HL-60 (cell line): ENCODE results near the gene DTD1.

Source experiments
- DNase-seq, 2 experiments: peaks; one replicate each; pipeline ENCODE4 v3.0.0-alpha.2; 2010 to 2020; ENCODE audit warnings: low read depth in 1 of 2, low spot score in 1 of 2
- H3K27ac ChIP-seq: fragments of 250-450 bp; sonication (Bioruptor Pico); replicated peaks from 2 replicates; pipeline ENCODE4 v1.5.1; 2020; ENCODE audit warnings: mild to moderate bottlenecking, moderate library complexity
- H3K27me3 ChIP-seq: fragments of 250-450 bp; sonication (Bioruptor Pico); 2 replicates; pipeline ENCODE4 v1.5.1; 2021; ENCODE audit warnings: mild to moderate bottlenecking, moderate library complexity; ENCODE audit not compliant: insufficient read depth, poor library complexity, severe bottlenecking
- H3K4me3 ChIP-seq: replicated peaks from 2 replicates; pipeline ENCODE4 v1.5.1; 2011; ENCODE audit warnings: mild to moderate bottlenecking, control low read depth, low read length; ENCODE audit not compliant: insufficient read depth
- GABPA ChIP-seq: IDR thresholded peaks from 2 replicates; pipeline ENCODE4 v1.6.1; 2012; ENCODE audit warnings: low read depth
- POLR2AphosphoS5 ChIP-seq: IDR thresholded peaks from 2 replicates; pipeline ENCODE4 v1.6.1; 2012; ENCODE audit warnings: low read depth
- REST ChIP-seq: IDR thresholded peaks from 2 replicates; pipeline ENCODE4 v1.6.1; 2012; ENCODE audit warnings: low read depth; ENCODE audit not compliant: insufficient replicate concordance
- SPI1 ChIP-seq: IDR thresholded peaks from 2 replicates; pipeline ENCODE4 v1.6.1; 2012; ENCODE audit warnings: low read depth, mild to moderate bottlenecking, borderline replicate concordance
- TF ChIP-seq, protein P1 (sequence below): IDR thresholded peaks from one replicate; pipeline ENCODE4 v1.5.1; 2011; ENCODE audit warnings: low read length, control low read depth, inconsistent platforms; ENCODE audit not compliant: insufficient read depth

The DTD1 gene

GRCh38 chr20:18634501-18634900, 46.6 kb downstream of the DTD1 start:
- H3K27me3 ChIP-seq, result no peaks in the 10 kb centered on the region
- H3K27ac ChIP-seq, result no peak overlapping the region
- H3K4me3 ChIP-seq, result no peak overlapping the region
- no peak for DNase-seq
- TF ChIP-seq SPI1 (no peak), GABPA (no peak), POLR2AphosphoS5 (no peak), REST (no peak)
- TF ChIP-seq, protein P1, sequence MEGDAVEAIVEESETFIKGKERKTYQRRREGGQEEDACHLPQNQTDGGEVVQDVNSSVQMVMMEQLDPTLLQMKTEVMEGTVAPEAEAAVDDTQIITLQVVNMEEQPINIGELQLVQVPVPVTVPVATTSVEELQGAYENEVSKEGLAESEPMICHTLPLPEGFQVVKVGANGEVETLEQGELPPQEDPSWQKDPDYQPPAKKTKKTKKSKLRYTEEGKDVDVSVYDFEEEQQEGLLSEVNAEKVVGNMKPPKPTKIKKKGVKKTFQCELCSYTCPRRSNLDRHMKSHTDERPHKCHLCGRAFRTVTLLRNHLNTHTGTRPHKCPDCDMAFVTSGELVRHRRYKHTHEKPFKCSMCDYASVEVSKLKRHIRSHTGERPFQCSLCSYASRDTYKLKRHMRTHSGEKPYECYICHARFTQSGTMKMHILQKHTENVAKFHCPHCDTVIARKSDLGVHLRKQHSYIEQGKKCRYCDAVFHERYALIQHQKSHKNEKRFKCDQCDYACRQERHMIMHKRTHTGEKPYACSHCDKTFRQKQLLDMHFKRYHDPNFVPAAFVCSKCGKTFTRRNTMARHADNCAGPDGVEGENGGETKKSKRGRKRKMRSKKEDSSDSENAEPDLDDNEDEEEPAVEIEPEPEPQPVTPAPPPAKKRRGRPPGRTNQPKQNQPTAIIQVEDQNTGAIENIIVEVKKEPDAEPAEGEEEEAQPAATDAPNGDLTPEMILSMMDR, result no peak

- Histone ChIP-seq H3K27ac (no peak overlapping the region), H3K4me3 (no peak overlapping the region), H3K27me3 (no peaks in the 10 kb centered on the region)
- TF ChIP-seq, protein P1, result no peak
- TF ChIP-seq REST (no peak), POLR2AphosphoS5 (no peak), GABPA (no peak), SPI1 (no peak)
- DNase-seq, result no peak
Observed at GRCh38 chr20:18635380-18635779, 47.5 kb downstream of the DTD1 start.

GRCh38 chr20:18637224-18637623, 49.4 kb downstream of the DTD1 start:
- no peak overlapping the region for H3K27ac ChIP-seq
- H3K4me3 ChIP-seq, result no peak overlapping the region
- no peaks in the 10 kb centered on the region for H3K27me3 ChIP-seq
- no peak for DNase-seq
- TF ChIP-seq SPI1, result no peak
- TF ChIP-seq REST, result no peak
- TF ChIP-seq GABPA, result no peak
- no peak for TF ChIP-seq POLR2AphosphoS5
- TF ChIP-seq, protein P1, result no peak
